ENCODE data around the gene LSM14A.
"Not testable (repeated sequence)": the region's sequence is repeated elsewhere in the genome, so short reads cannot be mapped to it uniquely, and the experiment has no call there.

LSM14A gene

DNA sequence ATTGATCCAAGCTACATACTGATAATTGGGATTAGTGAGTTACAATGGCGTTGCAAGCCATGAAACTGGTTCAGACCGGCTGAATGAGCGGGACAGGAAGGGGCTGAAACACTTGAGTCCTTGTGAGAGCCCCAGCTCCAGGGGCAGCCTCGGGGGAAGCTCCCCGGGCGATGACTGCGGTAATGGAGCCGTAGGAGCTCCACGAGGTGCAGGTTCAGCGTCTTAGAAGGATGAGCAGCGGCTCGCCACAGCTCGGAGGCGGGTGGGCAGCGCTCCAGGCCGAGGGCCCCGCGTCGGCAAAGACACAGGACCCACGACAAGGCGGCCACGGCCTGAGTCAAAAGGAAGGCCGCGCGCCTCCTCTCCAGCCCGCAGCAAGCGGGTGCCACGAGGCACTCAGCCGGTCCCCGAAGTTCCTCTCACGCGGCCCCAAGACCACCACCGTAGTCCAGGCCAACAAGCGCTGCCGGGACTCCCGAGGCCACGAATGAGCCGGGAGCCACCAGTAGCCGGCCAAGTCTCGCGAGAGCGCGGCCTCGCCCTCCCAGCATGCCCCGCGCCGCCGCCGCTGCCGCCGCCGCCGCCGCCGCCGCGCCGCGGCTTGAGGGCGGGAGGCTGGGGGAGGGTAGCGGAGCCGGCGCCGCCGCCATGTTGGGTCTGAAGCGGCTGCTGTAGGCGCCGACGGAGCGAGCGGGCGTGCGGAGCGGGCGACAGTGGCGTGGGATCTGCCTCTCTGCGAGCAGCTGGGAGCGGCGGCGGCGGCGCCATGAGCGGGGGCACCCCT, at the start of gene LSM14A:
TSS of gene LSM14A (plus strand) at position 628 of the 784 bp plus-strand sequence. CDS start at position 767, 139 bp downstream.
- peak; percentile 91 for DNase-seq

DNA sequence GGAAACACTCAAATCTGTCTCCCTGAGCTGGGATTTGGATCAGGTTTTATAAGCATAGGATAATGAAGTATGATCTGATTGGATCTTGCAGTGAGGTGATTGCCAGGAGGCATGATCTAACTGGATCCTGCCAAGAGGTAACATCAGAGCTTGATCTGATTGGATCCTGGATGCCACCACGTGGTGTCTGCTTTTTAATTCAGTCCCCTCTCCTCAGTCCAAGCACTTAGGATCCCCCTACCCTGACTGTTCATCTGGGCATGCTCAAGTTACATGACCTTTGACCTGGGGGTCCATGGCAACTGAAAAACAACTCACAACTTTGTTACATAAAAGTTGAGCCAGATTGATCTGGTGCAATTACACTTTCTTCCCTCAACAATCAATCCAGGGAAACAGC, 47.5 kb upstream of the LSM14A start:
- DNase-seq = peak; percentile 2

DNA sequence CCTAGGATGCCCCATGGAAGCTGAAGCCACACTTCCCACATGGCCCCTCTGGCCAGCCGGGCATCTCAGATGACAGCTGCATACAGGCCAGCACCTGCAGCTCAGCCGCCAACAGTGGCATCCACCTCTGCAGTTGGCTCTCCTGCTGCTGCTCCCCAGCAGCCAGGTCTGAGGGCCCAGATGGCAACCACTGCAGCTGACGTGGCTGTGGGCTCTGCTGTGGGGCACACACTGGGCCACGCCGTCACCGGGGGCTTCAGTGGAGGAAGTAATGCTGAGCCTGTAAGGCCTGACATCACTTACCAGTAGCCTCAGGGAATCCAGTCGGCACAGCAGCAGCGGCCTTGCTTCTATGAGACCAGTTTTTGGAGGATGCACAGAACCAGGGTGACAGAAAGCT, 45.3 kb upstream of the LSM14A start:
- no peak for DNase-seq

DNA sequence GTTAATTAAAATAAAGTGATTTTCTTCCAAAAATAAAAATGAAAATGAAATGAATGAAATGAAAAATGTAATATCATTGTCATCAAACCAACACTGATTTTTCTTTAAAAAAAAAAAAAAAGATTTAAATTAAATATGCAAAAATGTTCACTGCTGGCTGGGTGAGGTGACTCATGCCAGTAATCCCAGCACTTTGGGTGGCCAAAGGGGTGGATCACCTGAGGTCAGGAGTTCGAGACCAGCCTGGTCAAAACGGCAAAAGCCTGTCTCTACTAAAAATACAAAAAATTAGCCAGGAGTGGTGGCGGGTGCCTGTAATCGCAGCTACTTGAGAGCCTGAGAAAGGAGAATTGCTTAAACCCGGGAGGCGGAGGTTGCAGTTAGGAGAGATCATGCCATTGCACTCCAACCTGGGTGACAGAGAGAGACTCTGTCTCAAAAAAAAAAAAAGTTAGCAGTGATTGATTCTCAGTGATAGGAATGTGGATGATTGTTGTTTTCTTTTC, 44.6 kb upstream of the LSM14A start:
- DNase-seq = no peak

DNA sequence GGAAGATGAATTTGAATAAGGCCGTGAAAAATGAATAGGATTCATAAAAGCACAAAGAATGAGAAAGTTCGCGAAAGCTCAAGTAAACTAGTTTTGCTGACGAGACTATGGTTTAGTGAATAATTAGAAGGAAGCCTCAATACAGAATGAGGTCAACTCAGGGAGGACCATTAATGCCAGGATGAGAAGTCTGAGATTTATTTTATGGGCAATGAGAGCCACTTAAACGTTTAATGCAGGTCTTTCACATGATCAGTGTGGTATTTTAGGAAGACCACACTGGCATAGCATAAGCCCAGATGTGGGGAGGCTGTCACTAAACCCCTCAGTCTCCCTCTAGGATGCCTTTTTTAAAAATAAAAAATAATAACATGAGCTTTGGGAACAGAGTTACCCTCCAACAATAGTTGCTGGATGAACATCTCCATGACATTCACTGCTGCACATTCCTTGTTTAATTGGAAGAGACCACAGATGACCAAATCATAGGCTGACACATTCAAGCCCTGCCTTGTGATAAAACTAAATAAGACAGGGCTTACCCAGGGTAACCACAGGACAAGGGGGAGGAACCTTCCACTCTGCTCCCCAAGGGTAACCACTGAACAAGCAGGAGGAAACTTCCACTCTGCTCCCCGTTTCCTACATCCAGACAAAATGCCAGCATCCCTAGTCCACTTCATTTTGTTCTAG, 43.6 kb upstream of the LSM14A start:
- DNase-seq = no peak

DNA sequence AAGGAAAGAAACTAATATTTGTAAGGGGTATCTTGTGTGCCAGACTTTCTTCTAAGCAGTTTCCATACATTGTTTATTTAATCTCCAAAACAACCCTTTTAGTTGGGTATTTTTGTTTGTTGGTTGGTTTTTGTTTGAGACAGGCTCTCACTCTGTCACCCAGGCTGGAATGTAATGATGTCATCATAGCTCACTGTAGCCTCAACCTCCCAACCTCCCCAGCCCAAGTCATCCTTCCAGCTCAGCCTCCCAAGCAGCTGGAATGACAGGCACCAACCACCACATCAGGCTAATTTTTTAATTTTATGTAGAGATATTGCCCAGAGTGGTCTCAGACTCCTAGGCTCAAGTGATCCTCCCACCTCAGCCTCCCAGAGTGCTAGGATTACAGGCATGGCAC, 41.2 kb upstream of the LSM14A start:
- no peak for DNase-seq

DNA sequence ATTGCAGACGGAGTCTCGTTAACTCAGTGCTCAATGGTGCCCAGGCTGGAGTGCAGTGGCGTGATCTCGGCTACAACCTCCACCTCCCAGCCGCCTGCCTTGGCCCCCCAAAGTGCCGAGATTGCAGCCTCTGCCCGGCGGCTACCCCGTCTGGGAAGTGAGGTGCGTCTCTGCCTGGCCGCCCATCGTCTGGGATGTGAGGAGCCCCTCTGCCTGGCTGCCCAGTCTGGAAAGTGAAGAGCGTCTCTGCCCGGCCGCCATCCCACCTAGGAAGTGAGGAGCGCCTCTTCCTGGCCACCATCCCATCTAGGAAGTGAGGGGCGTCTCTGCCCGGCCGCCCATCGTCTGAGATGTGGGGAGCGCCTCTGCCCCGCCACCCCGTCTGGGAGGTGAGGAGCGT, 40.2 kb upstream of the LSM14A start:
- DNase-seq = not testable (repeated sequence)

DNA sequence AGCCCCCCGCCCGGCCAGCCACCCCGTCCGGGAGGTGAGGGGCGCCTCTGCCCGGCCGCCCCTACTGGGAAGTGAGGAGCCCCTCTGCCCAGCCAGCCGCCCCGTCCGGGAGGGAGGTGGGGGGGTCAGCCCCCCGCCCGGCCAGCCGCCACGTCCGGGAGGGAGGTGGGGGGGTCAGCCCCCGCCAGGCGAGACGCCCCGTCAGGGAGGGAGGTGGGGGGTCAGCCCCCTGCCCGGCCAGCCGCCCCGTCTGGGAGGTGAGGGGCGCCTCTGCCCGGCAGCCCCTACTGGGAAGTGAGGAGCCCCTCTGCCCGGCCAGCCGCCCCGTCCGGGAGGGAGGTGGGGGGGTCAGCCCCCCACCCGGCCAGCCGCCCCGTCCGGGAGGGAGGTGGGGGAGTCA, 39.6 kb upstream of the LSM14A start:
- DNase-seq = not testable (repeated sequence)

DNA sequence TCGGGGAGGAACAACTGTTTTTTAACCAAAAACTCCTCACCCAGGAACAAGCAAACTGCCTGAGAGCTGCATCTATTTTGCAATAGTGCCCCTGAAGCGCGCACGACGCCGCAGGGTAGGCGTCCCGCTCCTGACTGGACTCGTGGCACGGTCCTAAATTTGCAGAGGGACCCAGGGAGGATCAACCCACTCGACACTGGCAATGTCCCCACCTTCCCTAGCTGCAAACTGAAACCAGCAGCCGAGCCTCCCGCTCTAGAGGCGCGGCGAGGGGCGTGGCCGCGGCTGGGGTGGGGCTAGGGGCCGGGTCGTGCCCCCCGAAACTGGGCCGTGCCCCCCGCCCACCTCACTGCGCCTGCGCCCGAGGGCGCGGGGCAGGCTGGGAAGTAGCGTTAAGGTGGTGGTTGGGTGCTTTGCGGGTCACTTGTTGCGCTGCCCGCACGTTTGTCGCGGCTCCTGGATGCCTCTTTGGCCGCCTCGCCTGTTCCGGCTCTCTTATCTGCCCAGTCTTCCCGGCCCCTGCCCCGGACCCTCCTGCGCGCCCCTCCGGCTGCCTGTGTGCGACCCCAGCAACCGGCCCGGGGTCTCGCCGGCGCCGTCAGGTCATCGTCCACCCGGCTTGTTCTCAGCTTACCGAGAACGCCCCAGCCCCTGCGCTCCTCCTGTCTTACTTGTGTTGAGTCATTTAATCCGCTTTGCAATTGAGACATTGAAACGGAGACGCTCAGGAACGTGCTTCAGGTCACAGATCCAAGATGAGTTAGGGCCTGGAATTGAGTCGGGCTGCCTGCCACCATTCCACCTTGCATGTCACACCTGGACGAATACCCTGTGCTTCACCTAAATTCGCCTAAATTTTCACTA, 37.9 kb upstream of the LSM14A start:
- DNase-seq = peak; percentile 77

DNA sequence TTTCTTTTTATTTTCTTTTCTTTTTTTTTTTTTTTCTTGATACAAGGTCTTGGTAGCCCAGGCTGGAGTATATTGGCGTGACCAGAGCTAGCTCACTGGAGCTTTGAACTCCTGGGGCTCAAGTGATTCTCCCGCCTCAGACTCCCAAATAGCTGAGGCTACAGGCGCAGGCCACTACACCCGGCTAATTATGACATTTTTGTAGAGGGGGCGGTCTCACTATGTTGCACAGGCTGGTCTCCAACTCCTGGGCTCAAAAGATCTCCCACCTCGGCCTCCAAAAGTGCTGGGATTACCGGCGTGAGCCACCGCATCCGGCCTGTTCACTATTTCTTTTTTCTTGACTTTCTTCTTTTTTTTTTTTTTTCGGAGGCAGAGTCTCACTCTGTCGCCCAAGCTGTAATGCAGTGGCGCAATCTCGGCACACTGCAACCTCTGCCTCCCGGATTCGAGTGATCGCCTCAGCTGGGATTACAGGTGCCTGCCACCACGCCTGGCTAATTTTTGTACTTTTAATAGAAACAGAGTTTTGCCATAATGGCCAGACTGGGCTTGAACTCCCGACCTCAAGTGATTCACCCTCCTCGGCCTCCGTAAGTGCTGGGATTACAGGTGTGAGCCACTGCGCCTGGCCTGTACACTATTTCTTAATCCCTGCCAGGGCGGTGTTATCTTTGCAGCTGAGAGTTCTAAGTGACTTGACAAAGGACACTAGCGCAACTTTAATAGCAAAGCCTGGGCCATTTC, 37.1 kb upstream of the LSM14A start:
- DNase-seq = no peak

DNA sequence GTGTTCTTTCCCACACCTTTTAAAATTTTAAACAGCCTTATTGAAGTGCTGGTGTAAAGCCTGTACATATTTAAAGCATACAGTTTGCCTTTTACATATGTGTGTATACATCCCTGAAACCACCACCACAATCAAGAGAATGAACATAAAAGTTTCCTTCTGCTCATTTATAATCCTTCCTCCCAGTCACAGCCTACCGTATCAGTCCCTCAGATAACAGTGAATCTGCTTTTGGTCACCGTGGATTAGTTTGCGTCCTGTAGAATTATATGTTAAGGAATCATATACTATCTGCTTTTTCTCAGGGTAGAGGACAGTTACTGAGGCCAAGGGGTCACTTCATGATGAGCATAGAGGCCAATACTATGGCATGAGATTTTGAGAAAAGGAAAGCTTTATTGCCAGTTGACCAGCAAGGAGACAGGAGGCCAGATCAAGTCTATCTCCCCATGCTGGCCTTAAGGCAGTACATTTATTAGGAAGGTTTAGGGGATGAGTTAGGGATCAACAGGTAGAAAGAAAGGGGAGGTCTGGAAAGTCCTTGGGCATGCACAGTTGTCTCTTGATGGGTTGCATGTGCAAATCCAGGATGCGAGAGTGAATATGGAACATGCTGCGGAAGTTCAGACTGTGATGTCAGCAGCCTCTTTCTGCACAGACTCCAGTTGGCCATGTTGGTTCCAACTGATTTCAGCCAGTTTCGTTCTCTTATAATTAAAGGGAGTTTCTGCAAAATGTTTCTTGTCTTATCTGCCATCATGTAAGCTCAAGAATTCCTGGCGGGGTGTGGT, 36.3 kb upstream of the LSM14A start:
- DNase-seq = no peak

DNA sequence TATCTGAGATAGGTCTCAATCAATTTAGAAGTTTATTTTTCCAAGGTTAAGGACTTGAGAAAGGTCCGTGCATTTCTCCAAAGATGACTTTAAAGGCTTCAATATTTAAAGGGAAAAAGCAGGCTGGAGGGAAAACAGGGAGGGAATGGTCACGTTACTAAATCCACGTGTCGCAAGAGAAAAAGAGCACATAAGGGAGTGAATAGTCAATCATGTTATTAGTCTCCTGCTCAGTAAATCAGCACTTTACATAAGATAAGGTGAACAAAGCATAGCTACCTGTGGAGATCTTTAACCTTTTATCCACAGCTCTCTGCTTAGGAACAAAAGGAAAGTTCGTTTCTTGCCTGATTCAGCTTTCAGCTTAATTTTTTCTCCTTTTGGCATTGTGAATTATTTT, 31.3 kb upstream of the LSM14A start:
- no peak for DNase-seq

DNA sequence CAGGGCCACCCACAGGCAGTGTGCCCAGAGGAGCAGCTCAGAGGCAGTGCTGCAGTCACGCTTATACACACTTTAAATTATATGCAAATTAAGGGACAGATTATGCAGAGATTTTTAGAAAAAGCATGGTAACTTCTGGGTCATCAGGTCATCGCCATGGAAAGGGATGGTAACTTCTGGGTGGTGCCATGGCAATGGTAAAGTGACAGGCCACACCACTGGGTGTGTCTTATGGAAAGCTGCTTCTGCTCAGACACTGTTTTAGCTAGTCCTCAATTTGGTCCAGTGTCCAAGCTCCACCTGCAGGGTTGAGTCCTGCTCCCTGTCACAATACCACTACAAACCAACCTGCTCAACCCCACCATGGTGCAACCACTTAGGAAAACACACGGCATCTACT, 29.9 kb upstream of the LSM14A start:
- DNase-seq = no peak

DNA sequence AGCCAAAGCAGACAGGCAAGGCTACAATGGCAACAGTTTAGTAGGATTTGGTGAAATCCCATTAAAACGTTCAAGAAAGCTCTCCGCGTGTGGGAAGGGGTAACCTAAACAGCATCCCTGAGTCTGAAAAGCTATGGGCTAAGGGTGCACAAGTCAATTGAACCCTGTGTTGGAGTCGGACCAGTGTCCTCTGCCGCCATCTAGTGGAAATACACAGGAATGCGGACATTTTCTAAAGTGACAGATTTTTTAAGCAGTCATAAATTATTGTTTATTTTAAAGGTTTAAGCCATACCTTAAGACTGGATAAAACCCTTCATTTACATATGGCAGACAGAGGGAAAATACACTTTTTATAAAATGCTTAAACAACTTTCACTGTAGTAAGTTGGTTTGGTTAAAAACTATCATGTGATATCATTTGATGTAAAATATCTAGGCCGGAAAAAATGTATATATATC, 26.5 kb upstream of the LSM14A start:
- DNase-seq = peak; percentile 47

DNA sequence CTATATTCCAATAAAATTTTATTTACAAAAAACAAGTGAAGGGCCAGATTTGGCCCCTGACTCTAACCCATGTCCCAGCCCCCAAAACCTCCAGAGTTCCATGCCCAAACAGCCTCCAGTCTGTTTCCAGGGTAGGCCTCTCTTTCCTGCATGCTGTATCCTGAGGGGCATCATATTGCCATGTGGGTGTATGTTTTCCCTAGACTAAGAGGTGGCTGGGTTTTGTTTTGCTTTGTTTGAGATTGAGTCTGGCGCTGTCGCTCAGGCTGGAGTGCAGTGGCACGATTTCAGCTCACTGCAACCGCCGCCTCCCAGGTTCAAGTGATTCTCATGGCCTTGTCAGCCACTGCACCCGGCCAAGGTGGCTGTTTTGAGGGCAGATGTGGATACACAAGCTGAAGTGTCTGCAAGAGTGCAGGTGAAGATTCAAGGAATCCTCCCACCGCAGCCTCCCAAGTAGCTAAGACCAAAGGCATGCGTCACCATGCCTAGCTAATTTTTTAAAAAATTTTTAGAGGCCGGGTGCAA, 23.6 kb upstream of the LSM14A start:
- no peak for DNase-seq

DNA sequence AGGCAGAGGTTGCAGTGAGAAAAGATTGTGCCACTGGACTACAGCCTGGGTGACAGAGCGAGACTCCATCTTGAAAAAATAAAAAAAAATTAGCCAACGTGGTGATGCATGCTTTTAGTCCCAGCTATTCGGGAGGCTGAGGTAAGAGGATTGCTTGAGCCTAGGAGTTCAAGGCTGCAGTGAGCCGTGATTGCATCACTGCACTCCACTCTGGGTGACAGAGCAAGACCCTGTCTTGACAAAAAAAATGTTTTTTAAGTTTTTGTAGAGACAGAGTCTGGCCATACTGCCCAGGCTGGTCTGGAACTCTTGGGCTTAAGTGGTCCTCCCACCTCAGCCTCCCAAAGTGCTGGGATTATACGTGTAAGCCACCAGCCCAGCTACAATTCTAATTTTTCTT, 22.4 kb upstream of the LSM14A start:
- DNase-seq = no peak

DNA sequence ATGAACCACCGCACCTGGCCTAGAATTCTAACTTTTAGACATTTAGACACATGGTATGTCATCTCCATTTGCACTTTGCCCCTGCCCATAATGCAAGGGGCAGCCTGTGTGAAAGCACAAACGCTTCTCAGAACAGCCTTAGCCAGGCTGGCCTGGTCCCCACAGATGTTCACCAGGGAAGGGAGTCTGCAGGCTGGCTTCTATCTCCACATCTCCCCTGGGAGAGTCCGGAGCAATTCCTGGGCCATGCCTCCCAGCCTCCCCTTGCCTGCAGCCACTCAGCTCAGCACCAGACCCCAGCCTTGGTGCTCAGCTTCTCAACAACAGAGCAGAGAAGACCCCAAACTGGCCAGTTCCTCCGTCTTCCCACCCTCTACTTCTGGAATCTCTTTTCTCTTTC, 21.7 kb upstream of the LSM14A start:
- DNase-seq = no peak

DNA sequence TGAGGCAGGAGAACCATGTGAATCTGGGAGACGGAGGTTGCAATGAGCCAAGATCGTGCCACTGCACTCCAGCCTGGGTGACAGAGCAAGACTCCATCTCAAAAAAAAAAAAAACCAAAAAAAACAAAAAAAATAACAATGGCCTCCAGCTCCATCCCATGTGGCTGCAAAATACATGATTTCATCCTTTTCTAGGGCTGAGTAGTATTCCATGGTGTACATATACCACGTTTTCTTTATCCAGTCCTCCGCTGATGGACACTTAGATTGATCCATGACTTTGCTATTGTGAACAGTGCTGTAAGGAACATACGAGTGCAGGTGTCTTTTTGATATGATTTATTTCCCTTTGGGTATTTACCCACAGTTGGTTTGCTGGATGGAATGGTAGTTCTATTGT, 20.9 kb upstream of the LSM14A start:
- no peak for DNase-seq

DNA sequence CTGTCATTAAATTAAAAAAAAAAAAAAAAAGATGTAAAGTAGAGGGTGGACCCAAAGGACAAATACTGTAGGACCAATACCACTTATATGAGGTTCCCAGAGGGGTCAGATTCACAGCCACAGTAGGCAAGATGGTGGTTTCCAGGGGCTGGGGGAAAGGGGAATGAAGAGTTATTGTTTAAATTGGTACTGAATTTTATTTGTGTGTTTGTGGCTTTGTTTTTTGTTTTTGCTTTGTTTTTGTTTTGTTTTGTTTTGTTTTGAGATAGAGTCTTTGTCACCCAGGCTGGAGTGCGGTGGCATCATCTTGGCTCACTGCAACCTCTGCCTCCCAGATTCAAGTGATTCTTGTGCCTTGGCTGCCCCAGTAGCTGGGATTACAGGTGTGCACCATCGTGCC, 17.9 kb upstream of the LSM14A start:
- DNase-seq = no peak

DNA sequence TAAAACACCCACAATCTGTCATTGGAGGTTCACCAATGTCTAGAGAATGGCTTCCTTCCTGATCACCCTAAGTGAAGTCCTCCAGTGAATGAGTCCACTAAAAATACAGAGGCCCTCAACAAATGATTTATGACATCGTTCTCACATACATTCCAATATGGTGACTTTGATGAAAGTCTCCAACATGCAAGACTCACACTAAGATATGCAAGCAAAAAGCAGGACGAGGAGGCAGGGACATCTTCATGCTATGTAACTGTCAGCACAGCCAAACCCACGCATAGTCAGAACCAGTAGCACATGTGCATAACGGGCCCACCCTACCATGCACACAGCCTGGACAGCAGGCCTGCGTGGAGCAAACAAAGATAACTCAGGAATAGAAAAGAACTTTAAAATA, 16.6 kb upstream of the LSM14A start:
- no peak for DNase-seq

DNA sequence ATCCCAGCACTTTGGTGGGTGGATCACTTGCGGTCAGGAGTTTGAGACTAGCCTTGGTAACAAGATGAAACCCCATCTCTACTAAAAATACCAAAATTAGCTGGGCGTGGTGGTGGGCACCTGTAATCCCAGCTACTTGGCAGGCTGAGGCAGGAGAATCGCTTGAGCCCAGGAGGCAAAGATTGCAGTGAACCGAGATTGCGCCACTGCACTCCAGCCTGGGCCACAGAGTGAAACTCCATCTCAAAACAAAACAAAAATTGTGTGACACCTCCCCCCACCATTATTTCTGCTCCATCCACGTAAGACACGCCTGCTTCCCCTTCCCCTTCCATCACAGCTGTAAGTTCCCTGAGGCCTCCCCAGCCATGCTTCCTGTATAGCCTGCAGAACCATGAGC, 13.3 kb upstream of the LSM14A start:
- not testable (repeated sequence) for DNase-seq
